HG03095 (cell line): ENCODE measurements around the gene RUFY1.
"Not testable (repeated sequence)": the region's sequence is repeated elsewhere in the genome, so short reads cannot be mapped to it uniquely, and the experiment has no call there.

Experiments used
- ATAC-seq: cut with Tn5 transposase; IDR thresholded peaks from one replicate; pipeline ENCODE4 v1.9.1; 2021; ENCODE audit warnings: moderate library complexity; ENCODE audit not compliant: unreplicated experiment

RUFY1 gene

DNA sequence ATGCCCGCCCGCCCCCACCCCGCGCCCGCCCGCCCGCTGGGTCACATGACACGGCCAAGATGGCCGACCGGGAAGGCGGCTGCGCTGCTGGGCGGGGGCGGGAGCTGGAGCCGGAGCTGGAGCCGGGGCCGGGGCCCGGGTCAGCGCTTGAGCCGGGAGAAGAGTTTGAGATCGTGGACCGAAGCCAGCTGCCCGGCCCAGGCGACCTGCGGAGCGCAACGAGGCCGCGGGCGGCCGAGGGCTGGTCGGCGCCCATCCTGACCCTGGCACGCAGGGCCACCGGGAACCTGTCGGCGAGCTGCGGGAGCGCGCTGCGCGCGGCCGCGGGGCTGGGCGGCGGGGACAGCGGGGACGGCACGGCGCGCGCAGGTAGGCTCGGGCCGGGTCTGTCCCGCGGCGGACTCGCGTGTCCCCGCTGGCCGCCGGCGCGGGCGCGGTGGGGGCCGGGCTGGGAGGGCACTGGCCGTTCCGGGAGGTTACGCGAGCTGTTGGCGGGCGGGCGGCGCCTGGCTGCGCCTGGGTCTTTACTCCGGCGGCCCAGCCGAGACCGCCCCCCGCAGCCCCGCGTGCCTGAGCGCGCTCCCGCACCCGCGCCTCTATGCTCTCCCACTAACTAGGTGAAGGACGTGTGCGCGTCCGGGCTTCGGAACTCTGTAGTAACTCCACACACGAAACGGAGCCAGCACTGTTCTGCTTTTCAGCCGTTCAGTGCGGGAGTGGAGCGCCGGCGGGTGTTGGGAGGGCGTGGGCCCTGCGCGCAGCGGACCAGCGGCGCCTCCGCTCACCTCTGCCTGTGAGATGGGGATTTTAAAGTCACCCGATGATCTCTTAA is at the start of gene RUFY1:
Gene RUFY1 (plus strand): TSS at position 44 of the 832 bp plus-strand sequence. CDS start 16 bp downstream, at position 60.
- peak; percentile 64 for ATAC-seq

- not testable (repeated sequence) for ATAC-seq
Observed at GRCh38 chr5:179501997-179502396, 48.4 kb upstream of the RUFY1 start.

GRCh38 chr5:179502420-179502819 is 47.9 kb upstream of the RUFY1 start:
- ATAC-seq, result not testable (repeated sequence)

- ATAC-seq, result no peak
Observed at GRCh38 chr5:179504191-179504590, 46.2 kb upstream of the RUFY1 start.

DNA sequence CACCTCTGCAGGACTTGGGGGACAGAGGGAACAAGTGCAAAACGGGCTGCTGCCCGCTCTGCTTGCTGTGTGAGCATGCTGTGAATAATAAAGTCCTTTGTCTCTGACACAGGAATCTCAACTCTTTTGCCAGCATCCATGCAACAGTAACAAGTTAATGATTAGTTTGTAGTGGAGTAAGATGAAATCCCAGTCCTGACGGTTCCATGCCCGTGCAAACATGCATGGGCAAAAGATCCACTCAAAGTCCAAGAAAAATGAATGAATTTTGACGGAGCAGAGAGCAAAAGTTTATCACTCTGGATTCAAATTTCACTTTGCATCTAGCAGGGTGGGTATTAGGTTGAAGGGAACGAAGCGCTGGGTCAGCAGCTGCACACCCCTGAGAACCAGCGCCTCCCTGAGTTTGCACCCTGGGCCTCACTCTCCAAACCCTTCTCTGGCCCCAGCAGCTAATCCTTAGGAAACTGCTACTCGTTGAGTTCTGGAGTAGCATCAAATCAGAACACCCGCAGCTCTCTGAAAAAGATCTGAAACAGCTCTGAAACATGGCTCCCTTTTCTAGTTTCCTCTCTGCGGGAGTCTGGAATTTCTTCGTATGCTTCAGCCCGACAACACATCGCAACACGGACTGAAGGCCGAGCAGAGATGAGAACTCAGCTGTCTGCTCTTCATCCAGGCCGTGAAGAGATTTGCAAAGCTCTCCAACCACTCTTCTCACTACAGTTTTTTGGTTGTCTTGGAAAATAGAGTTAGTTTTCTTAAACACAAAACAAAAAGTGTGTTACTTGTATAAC is 45.6 kb upstream of the RUFY1 start:
- ATAC-seq, result no peak

- ATAC-seq, result no peak
Observed at GRCh38 chr5:179505636-179506261, 44.6 kb upstream of the RUFY1 start.

DNA sequence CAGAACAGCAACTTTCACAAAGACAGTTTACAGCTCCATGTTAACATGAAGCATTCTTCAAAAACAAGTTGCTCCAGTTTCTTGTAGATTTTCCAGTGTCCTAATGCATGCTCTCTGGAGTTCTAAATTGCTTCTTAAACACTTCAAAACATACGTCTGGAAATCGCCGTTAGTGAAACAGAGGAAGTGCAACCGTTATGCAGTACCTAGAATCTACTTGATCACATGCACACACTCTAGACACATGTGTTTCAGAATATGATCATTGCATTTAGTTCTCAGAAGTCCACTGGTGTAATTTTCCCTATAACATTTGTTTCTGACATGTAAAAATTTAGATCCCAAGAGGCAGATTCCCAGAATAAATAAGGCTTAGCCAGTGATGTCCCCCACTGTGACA is 41.1 kb upstream of the RUFY1 start:
- ATAC-seq, result no peak

GRCh38 chr5:179509845-179510244 is 40.5 kb upstream of the RUFY1 start:
- ATAC-seq, result no peak

GRCh38 chr5:179512452-179513000 is 37.8 kb upstream of the RUFY1 start:
- no peak for ATAC-seq

GRCh38 chr5:179515501-179515900 is 34.9 kb upstream of the RUFY1 start:
- not testable (repeated sequence) for ATAC-seq

DNA sequence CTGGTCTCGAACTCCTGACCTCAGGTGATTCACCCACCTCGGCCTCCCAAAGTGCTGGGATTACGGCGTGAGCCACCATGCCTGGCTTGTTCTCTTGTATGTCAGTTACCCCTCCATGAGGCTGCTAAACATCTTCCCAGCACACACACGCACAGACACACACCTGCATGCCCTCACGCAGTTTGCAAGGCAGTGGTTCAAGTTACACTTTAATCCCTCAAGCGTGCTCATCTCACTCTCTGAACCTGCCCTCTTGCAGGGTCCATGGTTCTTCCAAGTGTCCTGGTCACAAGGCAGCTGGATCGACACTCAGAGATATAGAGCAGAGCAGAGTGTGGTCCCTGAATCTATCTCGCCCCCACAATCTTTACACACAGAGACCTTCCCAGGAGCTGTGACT is 34.1 kb upstream of the RUFY1 start:
- no peak for ATAC-seq

DNA sequence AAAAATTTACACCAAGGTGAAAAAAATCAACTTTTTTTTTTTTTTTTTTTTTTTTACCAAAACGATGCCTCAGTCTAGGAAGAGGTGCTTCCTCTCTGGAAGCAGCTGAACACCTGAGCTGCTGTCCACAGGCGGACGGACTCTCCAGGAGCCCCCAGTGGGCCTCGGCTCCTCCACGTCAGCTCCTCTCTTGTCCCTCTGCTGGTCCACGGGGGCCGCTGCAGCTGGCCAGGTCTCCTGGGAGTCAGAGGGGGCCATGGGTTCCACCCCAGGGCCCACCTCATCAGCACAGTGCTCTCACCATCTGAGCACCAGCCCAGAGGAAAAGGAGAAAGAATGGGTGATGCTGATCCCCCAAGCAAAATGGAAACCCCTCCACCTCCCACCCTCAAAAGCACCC is 32.6 kb upstream of the RUFY1 start:
- ATAC-seq, result not testable (repeated sequence)

- ATAC-seq, result not testable (repeated sequence)
Observed at GRCh38 chr5:179518369-179518768, 32.0 kb upstream of the RUFY1 start.

DNA sequence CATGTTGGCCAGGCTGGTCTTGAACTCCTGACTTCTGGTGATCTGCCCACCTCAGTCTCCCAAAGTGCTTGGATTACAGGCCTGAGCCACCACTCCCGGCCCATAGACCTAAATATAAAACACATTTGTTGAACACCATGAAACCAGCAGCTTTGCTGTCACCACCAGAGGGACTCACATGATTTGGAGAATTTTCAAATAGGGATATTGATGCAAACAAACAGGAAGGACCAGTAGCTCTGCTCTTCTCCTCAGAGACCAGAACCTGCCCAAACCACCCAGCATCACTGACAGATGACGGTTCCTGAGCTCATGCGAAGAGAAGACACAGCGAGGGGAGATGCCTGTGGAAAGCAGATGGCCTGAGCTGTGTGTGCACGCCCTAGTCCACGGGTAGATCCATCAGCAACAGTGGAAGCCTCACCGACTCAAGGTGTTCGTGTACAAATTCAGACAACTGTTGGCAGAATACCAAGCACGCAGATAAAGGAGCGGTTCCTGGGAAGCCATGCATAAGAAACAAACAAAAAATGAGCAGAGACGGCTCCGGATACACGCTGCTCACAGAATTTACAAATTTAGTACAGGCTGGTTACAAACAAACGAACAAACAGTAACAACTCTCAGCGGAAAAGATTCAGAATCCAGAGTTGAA is 30.8 kb upstream of the RUFY1 start:
- ATAC-seq, result not testable (repeated sequence)

GRCh38 chr5:179522107-179522506 is 28.2 kb upstream of the RUFY1 start:
- ATAC-seq, result not testable (repeated sequence)

DNA sequence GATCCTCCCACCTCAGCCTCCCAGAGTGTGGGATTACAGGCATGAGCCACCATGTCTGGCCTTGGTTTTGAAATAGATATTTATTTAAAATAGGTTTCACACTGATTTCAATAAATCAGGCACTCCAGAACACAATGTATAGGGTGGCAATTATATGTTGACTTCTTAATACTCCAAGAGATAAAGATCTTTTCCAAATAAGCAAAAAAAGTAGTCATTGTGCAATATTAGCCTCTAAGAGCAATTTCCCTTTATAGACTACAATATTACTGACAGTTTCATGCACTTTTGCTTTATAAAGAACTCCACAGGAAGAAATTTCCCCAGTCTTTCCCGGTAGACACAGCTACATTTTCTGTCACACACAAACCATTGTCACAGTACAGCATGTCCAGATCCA is 23.4 kb upstream of the RUFY1 start:
- ATAC-seq, result no peak

- ATAC-seq, result peak; percentile 65
Observed at GRCh38 chr5:179530069-179530998, 20.0 kb upstream of the RUFY1 start.

- no peak for ATAC-seq
Observed at GRCh38 chr5:179533024-179533423, 17.3 kb upstream of the RUFY1 start.

DNA sequence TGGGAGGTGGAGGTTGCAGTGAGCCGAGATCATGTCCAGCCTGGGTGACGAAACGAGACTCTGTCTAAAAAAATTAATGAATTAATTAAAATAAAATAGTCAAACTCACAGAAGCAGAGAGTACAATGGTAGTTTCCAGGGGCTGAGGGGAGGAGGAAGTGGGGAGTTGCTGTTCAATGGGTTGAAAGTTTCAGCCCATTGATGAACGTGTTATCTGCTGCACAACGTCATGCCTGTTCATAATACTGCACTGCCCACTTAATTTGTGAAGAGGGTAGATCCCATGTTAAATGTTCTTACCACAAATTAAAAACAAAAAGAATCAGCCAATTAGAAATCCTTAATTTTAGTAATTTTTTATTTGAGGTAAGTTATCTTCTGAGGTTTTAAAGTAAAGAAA is 16.4 kb upstream of the RUFY1 start:
- peak; percentile 64 for ATAC-seq

DNA sequence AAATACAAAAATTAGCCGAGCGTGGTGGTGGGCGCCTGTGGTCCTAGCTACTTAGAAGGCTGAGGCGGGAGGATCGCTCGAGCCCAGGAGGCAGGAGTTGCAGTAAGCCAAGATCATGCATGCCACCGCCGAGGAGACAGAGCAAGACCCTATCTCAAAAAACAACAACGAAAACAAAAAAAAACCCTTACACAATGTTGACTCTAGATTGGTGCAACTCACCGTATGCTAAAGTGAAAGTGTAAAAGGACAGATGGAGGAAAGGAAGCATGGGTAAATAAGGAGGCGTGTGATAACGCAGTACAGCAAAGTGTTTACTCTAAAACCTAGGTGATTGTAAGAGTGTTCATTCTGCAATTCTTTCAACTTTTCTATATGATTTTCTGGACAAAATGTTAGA is 15.9 kb upstream of the RUFY1 start:
- no peak for ATAC-seq
